Measurements from ENCODE around the gene MBNL1.

MBNL1 gene

DNA sequence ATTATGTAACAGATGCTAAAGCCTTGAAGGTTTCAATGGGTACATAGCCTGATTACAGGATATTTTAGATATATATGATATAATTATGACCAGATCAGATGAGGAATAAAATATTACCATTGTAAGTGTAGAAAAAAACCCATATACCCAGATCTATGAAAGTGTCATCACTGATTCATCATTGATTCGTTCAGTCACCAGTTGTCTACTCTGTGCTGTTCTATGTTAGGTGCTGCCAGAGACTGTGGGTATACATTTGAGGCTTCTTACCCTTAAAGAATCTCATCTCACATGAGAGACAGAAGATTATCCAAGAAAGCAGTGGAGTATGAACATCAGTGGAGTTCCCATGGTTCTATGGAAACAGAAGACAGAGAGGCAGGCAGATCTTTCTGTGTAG is 92.2 kb downstream of the MBNL1 start:
- Histone ChIP-seq H3K27ac (replicated peaks; ENCODE audit: low read length) (no peak overlapping the region), H3K4ac (ENCODE audit: low read length) (no peak overlapping the region), H2BK120ac (ENCODE audit: low read depth, low read length) (no peak overlapping the region), H2BK5ac (ENCODE audit: low read length) (no peak overlapping the region), H3K14ac (ENCODE audit: low read length) (no peak overlapping the region), H3K36me3 (replicated peaks in 1 of 2; ENCODE audit: control insufficient read depth in 2 of 2, insufficient read depth in 2 of 2, low read length in 2 of 2) (no peaks in the 10 kb centered on the region), H3K18ac (ENCODE audit: low read length) (no peak overlapping the region), H2AK5ac (ENCODE audit: low read depth, low read length) (no peak overlapping the region), H3K23ac (ENCODE audit: low read depth, low read length, poor library complexity) (no peak overlapping the region), H4K8ac (ENCODE audit: low read depth, low read length) (no peak overlapping the region), H3K27me3 (ENCODE audit: control insufficient read depth in 3 of 3, insufficient read depth in 3 of 3, low read depth in 1 of 3, low read length in 3 of 3) (no peaks in the 10 kb centered on the region), H3K4me3 (ENCODE audit: low read length in 2 of 2) (no peak overlapping the region), H3K4me2 (ENCODE audit: insufficient read depth, low read length, poor library complexity, severe bottlenecking) (no peak overlapping the region), H2AFZ (ENCODE audit: low read length) (no peak overlapping the region), H2BK15ac (ENCODE audit: low read length) (no peak overlapping the region), H3K9ac (ENCODE audit: low read depth, low read length, poor library complexity) (no peak overlapping the region), H3K9me3 (replicated peaks in 1 of 2; ENCODE audit: control insufficient read depth in 2 of 2, insufficient read depth in 1 of 2, low read depth in 1 of 2, low read length in 2 of 2) (no peaks in the 10 kb centered on the region), H2BK12ac (ENCODE audit: low read length) (no peak overlapping the region), H4K91ac (ENCODE audit: low read depth, low read length, poor library complexity) (no peak overlapping the region), H3K4me1 (ENCODE audit: control insufficient read depth in 2 of 2, insufficient read depth in 1 of 2, low read depth in 1 of 2, low read length in 2 of 2) (no peaks in the 10 kb centered on the region), H3K79me1 (ENCODE audit: low read depth, low read length) (no peaks in the 10 kb centered on the region)
- DNase-seq (ENCODE audit: low spot score), result no peak
- no CpG with 5 or more reads among the region's 1 CpG for WGBS, 2 donors (ENCODE audit: extremely low coverage in 2 of 2, insufficient read length in 2 of 2, insufficient replicate concordance in 1 of 2)

- Histone ChIP-seq H2AK5ac (ENCODE audit: low read depth, low read length) (no peak overlapping the region), H3K9ac (ENCODE audit: low read depth, low read length, poor library complexity) (no peak overlapping the region), H3K36me3 (replicated peaks in 1 of 2; ENCODE audit: control insufficient read depth in 2 of 2, insufficient read depth in 2 of 2, low read length in 2 of 2) (no peaks in the 10 kb centered on the region), H2BK5ac (ENCODE audit: low read length) (no peak overlapping the region), H3K18ac (ENCODE audit: low read length) (no peak overlapping the region), H3K27ac (replicated peaks; ENCODE audit: low read length) (no peak overlapping the region), H3K4me3 (ENCODE audit: low read length in 2 of 2) (no peak overlapping the region), H3K4ac (ENCODE audit: low read length) (no peak overlapping the region), H3K27me3 (ENCODE audit: control insufficient read depth in 3 of 3, insufficient read depth in 3 of 3, low read depth in 1 of 3, low read length in 3 of 3) (no peaks in the 10 kb centered on the region), H2BK120ac (ENCODE audit: low read depth, low read length) (no peak overlapping the region), H3K9me3 (replicated peaks in 1 of 2; ENCODE audit: control insufficient read depth in 2 of 2, insufficient read depth in 1 of 2, low read depth in 1 of 2, low read length in 2 of 2) (no peaks in the 10 kb centered on the region), H3K79me1 (ENCODE audit: low read depth, low read length) (no peaks in the 10 kb centered on the region), H3K23ac (ENCODE audit: low read depth, low read length, poor library complexity) (no peak overlapping the region), H2BK12ac (ENCODE audit: low read length) (no peak overlapping the region), H2AFZ (ENCODE audit: low read length) (no peak overlapping the region), H4K8ac (ENCODE audit: low read depth, low read length) (no peak overlapping the region), H3K4me1 (ENCODE audit: control insufficient read depth in 2 of 2, insufficient read depth in 1 of 2, low read depth in 1 of 2, low read length in 2 of 2) (no peaks in the 10 kb centered on the region), H3K4me2 (ENCODE audit: insufficient read depth, low read length, poor library complexity, severe bottlenecking) (no peak overlapping the region), H3K14ac (ENCODE audit: low read length) (no peak overlapping the region), H2BK15ac (ENCODE audit: low read length) (no peak overlapping the region), H4K91ac (ENCODE audit: low read depth, low read length, poor library complexity) (no peak overlapping the region)
- WGBS, 2 donors (ENCODE audit: extremely low coverage in 2 of 2, insufficient read length in 2 of 2, insufficient replicate concordance in 1 of 2), result no CpG with 5 or more reads among the region's 5 CpGs
- no peak for DNase-seq (ENCODE audit: low spot score)
Measured at GRCh38 chr3:152362086-152362485, 93.4 kb downstream of the MBNL1 start.

DNA sequence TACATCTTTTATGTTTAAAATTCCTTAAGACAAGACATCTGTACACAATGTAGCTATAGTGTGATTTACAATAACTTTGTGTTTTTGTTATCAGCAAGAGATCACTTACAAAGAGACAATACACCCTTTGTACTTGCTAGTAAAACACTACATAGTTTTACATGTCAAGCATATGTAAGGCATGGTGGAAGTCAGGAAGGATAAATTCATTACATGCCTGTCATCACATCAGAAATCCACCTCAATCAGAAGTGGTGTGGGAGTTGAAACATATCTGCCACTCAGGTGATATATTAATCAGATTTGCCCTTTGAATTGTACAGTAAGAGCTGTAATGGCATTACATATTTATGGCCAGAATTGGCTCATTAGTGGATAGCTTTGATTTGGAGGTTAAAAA is 95.5 kb downstream of the MBNL1 start:
- no peak overlapping the region for H3K18ac ChIP-seq (ENCODE audit: low read length)
- H3K23ac ChIP-seq (ENCODE audit: low read depth, low read length, poor library complexity), result no peak overlapping the region
- no peak overlapping the region for H2BK15ac ChIP-seq (ENCODE audit: low read length)
- no peak overlapping the region for H3K4me2 ChIP-seq (ENCODE audit: insufficient read depth, low read length, poor library complexity, severe bottlenecking)
- no peak overlapping the region for H4K8ac ChIP-seq (ENCODE audit: low read depth, low read length)
- no peak overlapping the region for H2BK12ac ChIP-seq (ENCODE audit: low read length)
- H3K9ac ChIP-seq (ENCODE audit: low read depth, low read length, poor library complexity), result no peak overlapping the region
- no peak overlapping the region for H2AK5ac ChIP-seq (ENCODE audit: low read depth, low read length)
- H2AFZ ChIP-seq (ENCODE audit: low read length), result no peak overlapping the region
- no peak overlapping the region for H4K91ac ChIP-seq (ENCODE audit: low read depth, low read length, poor library complexity)
- no peaks in the 10 kb centered on the region for H3K27me3 ChIP-seq (ENCODE audit: control insufficient read depth in 3 of 3, insufficient read depth in 3 of 3, low read depth in 1 of 3, low read length in 3 of 3)
- H3K4ac ChIP-seq (ENCODE audit: low read length), result no peak overlapping the region
- H3K79me1 ChIP-seq (ENCODE audit: low read depth, low read length), result no peaks in the 10 kb centered on the region
- H2BK120ac ChIP-seq (ENCODE audit: low read depth, low read length), result no peak overlapping the region
- no peaks in the 10 kb centered on the region for H3K36me3 ChIP-seq (replicated peaks in 1 of 2; ENCODE audit: control insufficient read depth in 2 of 2, insufficient read depth in 2 of 2, low read length in 2 of 2)
- no peak overlapping the region for H3K14ac ChIP-seq (ENCODE audit: low read length)
- peaks cover 0 to 4% of the 10 kb centered on the region in 2 donors for H3K9me3 ChIP-seq (replicated peaks in 1 of 2; ENCODE audit: control insufficient read depth in 2 of 2, insufficient read depth in 1 of 2, low read depth in 1 of 2, low read length in 2 of 2)
- no peak overlapping the region for H3K27ac ChIP-seq (replicated peaks; ENCODE audit: low read length)
- H2BK5ac ChIP-seq (ENCODE audit: low read length), result no peak overlapping the region
- H3K4me1 ChIP-seq (ENCODE audit: control insufficient read depth in 2 of 2, insufficient read depth in 1 of 2, low read depth in 1 of 2, low read length in 2 of 2), result no peaks in the 10 kb centered on the region
- no peak for DNase-seq (ENCODE audit: low spot score)
- H3K4me3 ChIP-seq (ENCODE audit: low read length in 2 of 2), result no peak overlapping the region

GRCh38 chr3:152365126-152365525 is 96.4 kb downstream of the MBNL1 start:
- WGBS, 2 donors (ENCODE audit: extremely low coverage in 2 of 2, insufficient read length in 2 of 2, insufficient replicate concordance in 1 of 2), result no CpG with 5 or more reads among the region's 2 CpGs

More at GRCh38 chr3:152365126-152365525, 96.4 kb downstream of the MBNL1 start:
- Histone ChIP-seq H2BK15ac (ENCODE audit: low read length) (no peak overlapping the region), H3K4me3 (ENCODE audit: low read length in 2 of 2) (no peak overlapping the region), H3K27me3 (ENCODE audit: control insufficient read depth in 3 of 3, insufficient read depth in 3 of 3, low read depth in 1 of 3, low read length in 3 of 3) (no peaks in the 10 kb centered on the region), H2BK120ac (ENCODE audit: low read depth, low read length) (no peak overlapping the region), H3K27ac (replicated peaks; ENCODE audit: low read length) (no peak overlapping the region), H3K4me1 (ENCODE audit: control insufficient read depth in 2 of 2, insufficient read depth in 1 of 2, low read depth in 1 of 2, low read length in 2 of 2) (no peaks in the 10 kb centered on the region), H2AFZ (ENCODE audit: low read length) (no peak overlapping the region), H3K4ac (ENCODE audit: low read length) (no peak overlapping the region), H3K4me2 (ENCODE audit: insufficient read depth, low read length, poor library complexity, severe bottlenecking) (no peak overlapping the region), H4K8ac (ENCODE audit: low read depth, low read length) (no peak overlapping the region), H3K79me1 (ENCODE audit: low read depth, low read length) (no peaks in the 10 kb centered on the region), H4K91ac (ENCODE audit: low read depth, low read length, poor library complexity) (no peak overlapping the region), H3K36me3 (replicated peaks in 1 of 2; ENCODE audit: control insufficient read depth in 2 of 2, insufficient read depth in 2 of 2, low read length in 2 of 2) (no peaks in the 10 kb centered on the region), H3K9ac (ENCODE audit: low read depth, low read length, poor library complexity) (no peak overlapping the region), H3K23ac (ENCODE audit: low read depth, low read length, poor library complexity) (no peak overlapping the region), H2AK5ac (ENCODE audit: low read depth, low read length) (no peak overlapping the region), H3K9me3 (replicated peaks in 1 of 2; ENCODE audit: control insufficient read depth in 2 of 2, insufficient read depth in 1 of 2, low read depth in 1 of 2, low read length in 2 of 2) (peaks cover 0 to 4% of the 10 kb centered on the region in 2 donors), H3K18ac (ENCODE audit: low read length) (no peak overlapping the region), H2BK12ac (ENCODE audit: low read length) (no peak overlapping the region), H2BK5ac (ENCODE audit: low read length) (no peak overlapping the region), H3K14ac (ENCODE audit: low read length) (no peak overlapping the region)
- DNase-seq (ENCODE audit: low spot score), result no peak

All from neuronal stem cell (in vitro differentiated cells).